Nephron (organoid): ENCODE measurements around the gene TRIM44.

Experiments used
- H3K27ac Mint-ChIP-seq, 3 experiments: 2 replicates each; pipeline ENCODE4 v1.8.0; 2020; ENCODE audit warnings: mixed read lengths in 3 of 3, mild to moderate bottlenecking in 2 of 3, moderate library complexity in 1 of 3
- H3K27me3 Mint-ChIP-seq: 2 replicates; pipeline ENCODE4 v1.8.0; 2021; ENCODE audit warnings: low read depth, mild to moderate bottlenecking, moderate library complexity, mixed read lengths
- H3K36me3 Mint-ChIP-seq: 2 replicates; pipeline ENCODE4 v1.8.0; 2020; ENCODE audit warnings: low read depth, mixed read lengths
- H3K4me1 Mint-ChIP-seq: 2 replicates; pipeline ENCODE4 v1.8.0; 2020; ENCODE audit warnings: mixed read lengths
- H3K4me3 Mint-ChIP-seq, 3 experiments: 2 replicates each; pipeline ENCODE4 v1.8.0; 2020; ENCODE audit warnings: mild to moderate bottlenecking in 3 of 3, mixed read lengths in 3 of 3, moderate library complexity in 2 of 3
- H3K9me3 Mint-ChIP-seq: 2 replicates; pipeline ENCODE4 v1.8.0; 2020; ENCODE audit warnings: mixed read lengths
- TF ChIP-seq, protein P1 (sequence below), 3 experiments: fragments of 200-600 bp; sonication (generic); IDR thresholded peaks; one replicate each; pipeline ENCODE4 v1.5.0; 2021; ENCODE audit warnings: antibody characterized with exemption in 3 of 3; ENCODE audit not compliant: unreplicated experiment in 3 of 3

Gene TRIM44, protein sequence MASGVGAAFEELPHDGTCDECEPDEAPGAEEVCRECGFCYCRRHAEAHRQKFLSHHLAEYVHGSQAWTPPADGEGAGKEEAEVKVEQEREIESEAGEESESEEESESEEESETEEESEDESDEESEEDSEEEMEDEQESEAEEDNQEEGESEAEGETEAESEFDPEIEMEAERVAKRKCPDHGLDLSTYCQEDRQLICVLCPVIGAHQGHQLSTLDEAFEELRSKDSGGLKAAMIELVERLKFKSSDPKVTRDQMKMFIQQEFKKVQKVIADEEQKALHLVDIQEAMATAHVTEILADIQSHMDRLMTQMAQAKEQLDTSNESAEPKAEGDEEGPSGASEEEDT

DNA sequence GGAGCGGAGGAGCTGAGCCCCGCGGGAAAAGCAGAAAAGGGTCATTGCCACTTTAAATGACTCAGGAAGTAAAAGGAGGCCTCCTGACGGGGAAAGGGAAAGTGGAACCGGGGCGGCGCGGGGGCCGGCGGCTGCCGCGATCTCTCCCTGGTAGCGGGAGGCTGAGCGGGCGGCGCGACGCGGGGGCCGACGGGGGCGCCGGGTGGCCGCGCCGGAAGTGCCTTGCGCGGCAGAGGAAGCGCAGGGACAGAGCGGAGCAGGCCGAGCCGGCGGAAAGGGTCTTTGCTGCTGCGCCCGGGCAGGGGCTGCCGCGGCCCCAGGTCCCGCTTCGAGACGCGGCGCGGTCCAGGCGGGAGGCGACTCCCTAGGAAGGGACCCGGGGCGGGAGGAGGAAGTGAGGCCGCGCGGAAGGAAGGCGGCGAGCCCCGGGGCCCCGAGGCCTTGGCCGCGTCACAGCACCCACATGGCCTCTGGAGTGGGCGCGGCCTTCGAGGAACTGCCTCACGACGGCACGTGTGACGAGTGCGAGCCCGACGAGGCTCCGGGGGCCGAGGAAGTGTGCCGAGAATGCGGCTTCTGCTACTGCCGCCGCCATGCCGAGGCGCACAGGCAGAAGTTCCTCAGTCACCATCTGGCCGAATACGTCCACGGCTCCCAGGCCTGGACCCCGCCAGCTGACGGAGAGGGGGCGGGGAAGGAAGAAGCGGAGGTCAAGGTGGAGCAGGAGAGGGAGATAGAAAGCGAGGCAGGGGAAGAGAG is at the start of gene TRIM44:
Gene TRIM44 (plus strand): TSS at position 127 of the 759 bp plus-strand sequence. CDS start 337 bp downstream, at position 464.
- H3K4me3 Mint-ChIP-seq, result peak within 1 kb of the TSS; percentile 91 to 93 (median 93)
- peaks cover 40% of the 10 kb centered on the region for H3K4me1 Mint-ChIP-seq
- no peaks in the 10 kb centered on the region for H3K27me3 Mint-ChIP-seq
- peaks cover 45% of the 10 kb centered on the region for H3K36me3 Mint-ChIP-seq
- TF ChIP-seq, protein P1, sequence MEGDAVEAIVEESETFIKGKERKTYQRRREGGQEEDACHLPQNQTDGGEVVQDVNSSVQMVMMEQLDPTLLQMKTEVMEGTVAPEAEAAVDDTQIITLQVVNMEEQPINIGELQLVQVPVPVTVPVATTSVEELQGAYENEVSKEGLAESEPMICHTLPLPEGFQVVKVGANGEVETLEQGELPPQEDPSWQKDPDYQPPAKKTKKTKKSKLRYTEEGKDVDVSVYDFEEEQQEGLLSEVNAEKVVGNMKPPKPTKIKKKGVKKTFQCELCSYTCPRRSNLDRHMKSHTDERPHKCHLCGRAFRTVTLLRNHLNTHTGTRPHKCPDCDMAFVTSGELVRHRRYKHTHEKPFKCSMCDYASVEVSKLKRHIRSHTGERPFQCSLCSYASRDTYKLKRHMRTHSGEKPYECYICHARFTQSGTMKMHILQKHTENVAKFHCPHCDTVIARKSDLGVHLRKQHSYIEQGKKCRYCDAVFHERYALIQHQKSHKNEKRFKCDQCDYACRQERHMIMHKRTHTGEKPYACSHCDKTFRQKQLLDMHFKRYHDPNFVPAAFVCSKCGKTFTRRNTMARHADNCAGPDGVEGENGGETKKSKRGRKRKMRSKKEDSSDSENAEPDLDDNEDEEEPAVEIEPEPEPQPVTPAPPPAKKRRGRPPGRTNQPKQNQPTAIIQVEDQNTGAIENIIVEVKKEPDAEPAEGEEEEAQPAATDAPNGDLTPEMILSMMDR (IDR thresholded peaks at IDR 0.05; ENCODE audit: unreplicated experiment in 3 of 3), result no peak
- peak within 1 kb of the TSS; percentile 96 to 98 (median 97) for H3K27ac Mint-ChIP-seq
- peaks cover 38% of the 10 kb centered on the region for H3K9me3 Mint-ChIP-seq

DNA sequence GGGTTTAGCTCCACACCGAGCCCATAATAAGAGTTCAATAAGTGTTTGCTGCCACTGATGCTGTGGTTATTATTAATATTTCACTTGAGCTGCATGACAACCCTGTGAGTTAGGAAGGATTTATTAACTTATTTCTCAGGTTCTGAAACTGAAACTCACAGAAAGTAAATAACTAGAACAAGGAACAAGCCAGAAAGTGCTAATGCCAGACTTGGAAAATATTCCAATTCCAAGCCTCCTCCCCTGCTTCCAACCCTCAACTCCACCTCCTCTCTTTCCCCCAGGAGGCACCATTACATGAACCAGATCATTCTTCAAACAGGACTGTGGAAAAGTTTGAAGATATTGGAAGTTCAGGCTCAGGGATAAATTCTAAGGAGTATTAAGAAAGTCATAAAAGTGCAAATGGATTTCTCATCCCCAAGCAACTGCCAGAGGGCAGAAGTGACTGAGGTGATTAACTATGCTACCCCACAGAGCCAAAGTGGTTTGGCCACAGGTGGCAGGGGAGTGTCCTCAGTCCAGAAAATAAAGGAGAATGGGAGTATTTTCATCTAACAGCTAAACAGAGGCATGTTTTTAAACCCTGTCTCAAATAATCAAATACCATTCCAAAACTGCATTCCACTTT is 47.5 kb upstream of the TRIM44 start:
- TF ChIP-seq, protein P1 (IDR thresholded peaks at IDR 0.05; ENCODE audit: unreplicated experiment in 3 of 3), result no peak
- Mint-ChIP-seq H3K36me3 (no peaks in the 10 kb centered on the region), H3K4me1 (peaks cover 30% of the 10 kb centered on the region), H3K27me3 (peaks cover 12% of the 10 kb centered on the region), H3K27ac (peak overlapping the region; percentile 4 to 62 (median 61)), H3K4me3 (peak overlapping the region in 1 of 3 experiments; percentile 8), H3K9me3 (no peaks in the 10 kb centered on the region)

- Mint-ChIP-seq H3K4me3 (peak overlapping the region; percentile 60 to 72 (median 63)), H3K36me3 (no peaks in the 10 kb centered on the region), H3K27ac (peak overlapping the region; percentile 36 to 62 (median 59)), H3K9me3 (no peaks in the 10 kb centered on the region), H3K27me3 (peaks cover 8% of the 10 kb centered on the region), H3K4me1 (peaks cover 40% of the 10 kb centered on the region)
- TF ChIP-seq, protein P1 (IDR thresholded peaks at IDR 0.05; ENCODE audit: unreplicated experiment in 3 of 3), result peak; percentile 81 to 87 (median 83)
These were observed 46.4 kb upstream of the TRIM44 start for GRCh38 chr11:35615921-35616900.

DNA sequence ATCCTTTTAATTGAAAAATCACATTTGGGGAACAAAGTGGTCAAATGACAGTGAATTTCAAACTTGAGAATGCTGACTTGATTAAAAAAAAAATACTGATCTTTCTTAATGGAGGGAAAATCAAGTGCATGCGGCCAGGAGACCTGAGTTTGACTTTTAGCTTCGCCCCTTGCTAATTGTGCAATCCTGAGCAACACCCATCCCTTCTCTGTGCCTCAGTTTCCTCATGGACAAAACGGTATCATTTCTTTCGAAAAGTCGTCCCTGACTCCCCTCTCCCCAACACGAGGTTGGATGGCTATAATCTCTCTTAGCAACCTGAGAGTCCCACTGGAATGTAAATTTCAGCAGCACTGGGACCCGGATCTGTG is 45.3 kb upstream of the TRIM44 start:
- Mint-ChIP-seq H3K4me1 (peaks cover 51% of the 10 kb centered on the region), H3K27ac (peak overlapping the region; percentile 90 to 95 (median 94)), H3K27me3 (no peaks in the 10 kb centered on the region), H3K36me3 (no peaks in the 10 kb centered on the region), H3K9me3 (no peaks in the 10 kb centered on the region), H3K4me3 (peak overlapping the region; percentile 89 to 90 (median 89))
- TF ChIP-seq, protein P1 (IDR thresholded peaks at IDR 0.05; ENCODE audit: unreplicated experiment in 3 of 3), result no peak
